CD4-positive, alpha-beta memory T cell (primary cell): ENCODE results near the gene CMIP. TPM values are rescaled to one million over a fixed set of nuclear protein-coding genes. Genes with fewer than 3 reads are reported as not detected.

Source experiments
- CTCF ChIA-PET: fragments of 350-600 bp; sonication (Branson Sonifier 250); formaldehyde crosslinking; loops from one replicate; lab custom pipeline; 2021; ENCODE audit warnings: inconsistent platforms; ENCODE audit not compliant: partially characterized antibody; lab: Charles Lee
- POLR2A ChIA-PET: fragments of 350-600 bp; sonication (Branson Sonifier 250); formaldehyde crosslinking; loops from one replicate; lab custom pipeline; 2021; ENCODE audit not compliant: partially characterized antibody; lab: Charles Lee
- DNase-seq, 5 donors: peaks; one replicate each; pipeline versions ENCODE4 v3.0.0 to v3.0.0-alpha.2; 2020 to 2022; ENCODE audit warnings: mixed read lengths in 1 of 5
- H3K27ac ChIP-seq: one replicate; pipeline ENCODE4 v1.7.0; 2013; ENCODE audit warnings: low read depth, low read length
- H3K27me3 ChIP-seq: 2 replicates; pipeline ENCODE4 v1.7.0; 2013; ENCODE audit warnings: mild to moderate bottlenecking, low read length, moderate library complexity; ENCODE audit not compliant: insufficient read depth
- H3K36me3 ChIP-seq: 2 replicates; pipeline ENCODE4 v1.7.0; 2013; ENCODE audit warnings: mild to moderate bottlenecking, low read length, moderate library complexity; ENCODE audit not compliant: insufficient read depth
- H3K4me1 ChIP-seq: 2 replicates; pipeline ENCODE4 v1.7.0; 2013; ENCODE audit warnings: mild to moderate bottlenecking, low read length, moderate library complexity; ENCODE audit not compliant: insufficient read depth
- H3K4me3 ChIP-seq, 2 donors: one replicate each; pipeline ENCODE4 v1.7.0; 2013; ENCODE audit warnings: low read length in 2 of 2, mild to moderate bottlenecking in 1 of 2
- H3K9me3 ChIP-seq, 2 donors: one replicate each; pipeline ENCODE4 v1.7.0; 2013; ENCODE audit warnings: low read length in 2 of 2, control low read depth in 1 of 2; ENCODE audit not compliant: control insufficient read depth in 1 of 2
- H3K27ac Mint-ChIP-seq, 7 donors: one replicate each; pipeline ENCODE4 v1.8.0; 2020 to 2021; ENCODE audit warnings: mixed read lengths in 7 of 7, mild to moderate bottlenecking in 6 of 7, inconsistent platforms in 3 of 7, moderate library complexity in 3 of 7
- H3K27me3 Mint-ChIP-seq, 2 donors: one replicate each; pipeline ENCODE4 v1.8.0; 2020 to 2021; ENCODE audit warnings: mixed read lengths in 2 of 2
- H3K36me3 Mint-ChIP-seq, 2 donors: one replicate each; pipeline ENCODE4 v1.8.0; 2020 to 2021; ENCODE audit warnings: mixed read lengths in 2 of 2, inconsistent platforms in 1 of 2, mild to moderate bottlenecking in 1 of 2
- H3K4me1 Mint-ChIP-seq, 4 donors: one replicate each; pipeline ENCODE4 v1.8.0; 2020 to 2021; ENCODE audit warnings: mixed read lengths in 4 of 4, mild to moderate bottlenecking in 1 of 4
- H3K4me3 Mint-ChIP-seq, 8 donors: one replicate each; pipeline ENCODE4 v1.8.0; 2020 to 2021; ENCODE audit warnings: mixed read lengths in 8 of 8, mild to moderate bottlenecking in 7 of 8, moderate library complexity in 6 of 8, inconsistent platforms in 3 of 8
- H3K9me3 Mint-ChIP-seq, 8 donors: one replicate each; pipeline ENCODE4 v1.8.0; 2020 to 2021; ENCODE audit warnings: mixed read lengths in 8 of 8, mild to moderate bottlenecking in 5 of 8, inconsistent platforms in 3 of 8, moderate library complexity in 1 of 8
- intact Hi-C: fragments of 100-400 bp; cut with micrococcal nuclease; formaldehyde crosslinking; loops from one replicate; pipeline ENCODE4 v1.15.1; 2023
- polyA plus RNA-seq, 2 donors: library from polyadenylated mRNA; unstranded; fragments of 300-500 nt; fragmentation: Illumina TruSeq; gene quantifications; one replicate each; pipeline ENCODE4 v1.2.3, GENCODE V29; 2021
- total RNA-seq, 2 experiments: library from RNA; stranded (reverse); gene quantifications; one replicate each; pipeline ENCODE4 v1.2.3, GENCODE V29; 2021

The CMIP gene
- total and polyA plus RNA-seq, 4 experiments from 2014 or later, result 0.84 to 36.4 (median 33.2) TPM; not detected in 1

- Histone ChIP-seq H3K4me3 (no peak overlapping the region), H3K27me3 (no peaks in the 10 kb centered on the region), H3K27ac (no peak overlapping the region), H3K36me3 (no peaks in the 10 kb centered on the region), H3K9me3 (no peaks in the 10 kb centered on the region), H3K4me1 (peaks cover 8% of the 10 kb centered on the region)
- ChIA-PET POLR2A (interaction anchor here (1.5 kb wide), 1 partner anchor 11 kb away, joined by 4 read pairs; no protein-coding TSS in a partner anchor), CTCF (interaction anchor here (0.9 kb wide), 1 partner anchor 110 kb away, joined by 3 read pairs; no protein-coding TSS in a partner anchor)
- Mint-ChIP-seq H3K9me3 (no peaks in the 10 kb centered on the region), H3K27ac (peak overlapping the region; percentile 19 to 96 (median 80)), H3K4me1 (peaks cover 6 to 27% (median 9%) of the 10 kb centered on the region in 4 donors), H3K27me3 (no peaks in the 10 kb centered on the region), H3K36me3 (peaks cover 3 to 13% of the 10 kb centered on the region in 2 donors), H3K4me3 (no peak overlapping the region)
- no peak for DNase-seq
- intact Hi-C loops, result no loop called here
Measured at GRCh38 chr16:81514041-81514559, 69.5 kb downstream of the CMIP start.

GRCh38 chr16:81514568-81515258, 70.1 kb downstream of the CMIP start:
- ChIA-PET CTCF (interaction anchor here (0.9 kb wide), 1 partner anchor 111 kb away, joined by 3 read pairs; no protein-coding TSS in a partner anchor), POLR2A (interaction anchor here (1.5 kb wide), 1 partner anchor 10 kb away, joined by 4 read pairs; no protein-coding TSS in a partner anchor)
- Mint-ChIP-seq H3K4me3 (no peak overlapping the region), H3K36me3 (peaks cover 3 to 13% of the 10 kb centered on the region in 2 donors), H3K27me3 (no peaks in the 10 kb centered on the region), H3K27ac (peak overlapping the region in 6 of 7 donors; percentile 22 to 96 (median 64)), H3K4me1 (peaks cover 8 to 26% (median 11%) of the 10 kb centered on the region in 4 donors), H3K9me3 (no peaks in the 10 kb centered on the region)
- Histone ChIP-seq H3K9me3 (no peaks in the 10 kb centered on the region), H3K27me3 (no peaks in the 10 kb centered on the region), H3K4me3 (no peak overlapping the region), H3K27ac (no peak overlapping the region), H3K4me1 (peaks cover 8% of the 10 kb centered on the region), H3K36me3 (no peaks in the 10 kb centered on the region)
- no peak for DNase-seq
- intact Hi-C loops, result no loop called here

DNA sequence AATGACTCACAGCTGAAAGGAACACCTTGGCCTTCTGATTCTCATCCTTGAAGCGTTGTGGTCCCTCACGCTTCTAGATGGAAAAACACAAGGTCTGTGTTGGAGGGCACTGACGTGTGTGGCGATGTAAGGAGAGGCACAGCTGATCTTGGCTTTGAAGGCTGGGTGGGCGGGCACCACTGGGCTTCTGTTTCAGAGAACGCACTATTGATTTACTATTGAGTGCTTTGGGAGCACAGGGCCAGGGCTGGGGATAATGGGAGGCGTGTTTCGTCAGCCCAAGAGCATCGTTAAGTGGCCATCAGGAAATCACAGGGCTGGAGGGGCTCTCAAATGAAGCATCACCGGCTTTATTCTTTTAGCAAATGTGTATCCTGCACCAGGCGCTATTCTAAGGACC, 70.7 kb downstream of the CMIP start:
- POLR2A ChIA-PET, result interaction anchor here (1.5 kb wide), 1 partner anchor 10 kb away, joined by 4 read pairs; no protein-coding TSS in a partner anchor
- CTCF ChIA-PET, result interaction anchor here (0.9 kb wide), 2 partner anchors 81 to 112 kb away, joined by 3 read pairs; no protein-coding TSS in a partner anchor

DNA sequence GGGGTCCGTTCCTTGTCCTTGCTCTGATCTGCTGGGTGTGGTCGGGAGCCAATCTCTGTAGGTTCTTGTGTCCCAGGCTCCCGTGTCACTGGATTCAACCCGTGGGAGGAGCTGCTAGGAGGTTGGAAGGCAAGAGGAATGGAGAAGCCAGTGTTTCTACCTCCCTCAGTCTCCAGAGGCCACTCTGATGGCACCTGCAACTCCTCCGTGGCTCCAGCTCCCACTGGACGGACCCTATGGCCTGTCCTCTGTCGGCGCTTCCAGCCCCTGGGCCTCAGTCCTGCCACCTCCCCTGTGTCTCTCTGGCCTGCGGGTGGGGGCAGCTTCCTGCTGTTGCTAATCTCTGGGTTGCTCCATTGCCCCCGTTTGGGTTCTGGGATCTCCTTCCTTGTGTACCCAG, 71.1 kb downstream of the CMIP start:
- DNase-seq, result no peak
- Histone ChIP-seq H3K4me3 (no peak overlapping the region), H3K36me3 (no peaks in the 10 kb centered on the region), H3K9me3 (no peaks in the 10 kb centered on the region), H3K4me1 (peaks cover 18% of the 10 kb centered on the region), H3K27ac (no peak overlapping the region), H3K27me3 (no peaks in the 10 kb centered on the region)
- peak overlapping the region in 2 of 7 donors; percentile 29 to 60 for H3K27ac Mint-ChIP-seq
- ChIA-PET POLR2A (interaction anchor here (1.5 kb wide), 1 partner anchor 9 kb away, joined by 4 read pairs; no protein-coding TSS in a partner anchor), CTCF (interaction anchor here (0.9 kb wide), 1 partner anchor 82 kb away, joined by 3 read pairs; no protein-coding TSS in a partner anchor)
- H3K36me3 Mint-ChIP-seq, result peaks cover 3 to 13% of the 10 kb centered on the region in 2 donors
- H3K9me3 Mint-ChIP-seq, result no peaks in the 10 kb centered on the region
- H3K4me3 Mint-ChIP-seq, result no peak overlapping the region
- intact Hi-C loops, result no loop called here
- peaks cover 10 to 35% (median 20%) of the 10 kb centered on the region in 4 donors for H3K4me1 Mint-ChIP-seq
- H3K27me3 Mint-ChIP-seq, result no peaks in the 10 kb centered on the region

More for the DNA sequence above, 70.7 kb downstream of the CMIP start:
- intact Hi-C loops, result no loop called here
- Mint-ChIP-seq H3K27me3 (no peaks in the 10 kb centered on the region), H3K9me3 (no peaks in the 10 kb centered on the region), H3K4me1 (peaks cover 8 to 31% (median 16%) of the 10 kb centered on the region in 4 donors), H3K36me3 (peaks cover 3 to 13% of the 10 kb centered on the region in 2 donors), H3K27ac (peak overlapping the region in 2 of 7 donors; percentile 42 to 78), H3K4me3 (no peak overlapping the region)
- Histone ChIP-seq H3K36me3 (no peaks in the 10 kb centered on the region), H3K27ac (no peak overlapping the region), H3K27me3 (no peaks in the 10 kb centered on the region), H3K4me3 (no peak overlapping the region), H3K4me1 (peaks cover 14% of the 10 kb centered on the region), H3K9me3 (no peaks in the 10 kb centered on the region)
- no peak for DNase-seq

DNA sequence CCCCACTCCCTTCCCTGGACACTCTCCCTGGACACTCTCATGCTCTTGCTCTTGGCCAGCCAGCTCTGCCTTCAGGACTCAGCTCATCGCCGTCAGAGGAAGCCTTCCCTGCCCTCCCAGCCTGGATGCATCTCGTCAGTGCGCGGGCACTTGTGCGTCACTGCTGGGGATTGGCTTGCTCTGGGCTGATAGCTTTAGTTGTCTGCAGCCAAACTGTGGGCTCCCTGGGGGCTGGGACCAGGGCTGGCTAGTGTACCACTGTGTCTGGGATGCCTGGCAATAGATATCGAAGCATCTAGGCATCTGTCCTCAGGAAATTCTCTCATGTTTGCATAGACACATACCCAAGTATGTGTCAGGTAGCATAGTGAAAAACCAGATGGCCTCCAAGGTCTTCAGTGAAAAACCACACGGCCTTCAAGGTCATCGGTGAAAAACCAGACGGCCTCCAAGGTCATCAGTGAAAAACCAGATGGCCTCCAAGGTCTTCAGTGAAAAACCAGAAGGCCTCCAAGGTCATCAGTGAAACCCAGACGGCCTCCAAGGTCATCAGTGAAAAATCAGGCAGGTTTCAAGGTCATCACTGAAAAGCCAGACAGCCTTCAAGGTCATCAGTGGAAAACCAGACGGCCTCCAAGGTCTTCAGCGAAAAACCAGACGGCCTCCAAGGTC, 72.0 kb downstream of the CMIP start:
- no peaks in the 10 kb centered on the region for H3K27me3 ChIP-seq
- Mint-ChIP-seq H3K9me3 (no peaks in the 10 kb centered on the region), H3K27me3 (no peaks in the 10 kb centered on the region), H3K4me3 (no peak overlapping the region), H3K4me1 (peaks cover 17 to 40% (median 27%) of the 10 kb centered on the region in 4 donors), H3K36me3 (peaks cover 5 to 13% of the 10 kb centered on the region in 2 donors), H3K27ac (peak overlapping the region in 4 of 7 donors; percentile 24 to 77 (median 67))
- H3K9me3 ChIP-seq, result no peaks in the 10 kb centered on the region
- intact Hi-C loops, result no loop called here
- DNase-seq, result no peak
- peaks cover 27% of the 10 kb centered on the region for H3K4me1 ChIP-seq
- no peaks in the 10 kb centered on the region for H3K36me3 ChIP-seq
- H3K4me3 ChIP-seq, result no peak overlapping the region
- CTCF ChIA-PET, result no interaction called here
- POLR2A ChIA-PET, result no interaction called here
- H3K27ac ChIP-seq, result no peak overlapping the region

DNA sequence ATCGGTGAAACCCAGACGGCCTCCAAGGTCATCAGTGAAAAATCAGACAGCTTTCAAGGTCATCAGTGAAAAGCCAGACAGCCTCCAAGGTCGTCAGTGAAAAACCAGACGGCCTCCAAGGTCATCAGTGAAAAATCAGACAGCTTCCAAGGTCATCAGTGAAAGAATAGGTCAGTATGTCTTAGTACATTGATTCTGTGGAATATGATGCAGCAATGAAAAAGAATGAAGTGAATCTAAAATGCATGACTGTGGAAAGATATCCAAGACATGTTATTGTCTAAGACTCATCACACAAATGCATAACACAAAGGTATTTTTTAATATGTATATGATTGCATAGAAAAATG, 72.5 kb downstream of the CMIP start:
- CTCF ChIA-PET, result no interaction called here
- no peaks in the 10 kb centered on the region for H3K27me3 Mint-ChIP-seq
- no peak overlapping the region for H3K4me3 ChIP-seq
- H3K9me3 Mint-ChIP-seq, result no peaks in the 10 kb centered on the region
- peaks cover 32% of the 10 kb centered on the region for H3K4me1 ChIP-seq
- H3K27ac Mint-ChIP-seq, result peak overlapping the region in 2 of 7 donors; percentile 20 to 35
- POLR2A ChIA-PET, result no interaction called here
- intact Hi-C loops, result no loop called here
- DNase-seq, result no peak
- H3K4me3 Mint-ChIP-seq, result no peak overlapping the region
- peaks cover 5 to 13% of the 10 kb centered on the region in 2 donors for H3K36me3 Mint-ChIP-seq
- peaks cover 21 to 43% (median 32%) of the 10 kb centered on the region in 4 donors for H3K4me1 Mint-ChIP-seq
- no peaks in the 10 kb centered on the region for H3K27me3 ChIP-seq
- no peaks in the 10 kb centered on the region for H3K9me3 ChIP-seq
- H3K27ac ChIP-seq, result no peak overlapping the region
- no peaks in the 10 kb centered on the region for H3K36me3 ChIP-seq
